ENCODE measurements around the gene DEFB131B.
A peak's percentile ranks its signal among the peaks of the same experiment; 100 is the strongest.
"Not testable (repeated sequence)": the region's sequence is repeated elsewhere in the genome, so short reads cannot be mapped to it uniquely, and the experiment has no call there.

Gene DEFB131B

DNA sequence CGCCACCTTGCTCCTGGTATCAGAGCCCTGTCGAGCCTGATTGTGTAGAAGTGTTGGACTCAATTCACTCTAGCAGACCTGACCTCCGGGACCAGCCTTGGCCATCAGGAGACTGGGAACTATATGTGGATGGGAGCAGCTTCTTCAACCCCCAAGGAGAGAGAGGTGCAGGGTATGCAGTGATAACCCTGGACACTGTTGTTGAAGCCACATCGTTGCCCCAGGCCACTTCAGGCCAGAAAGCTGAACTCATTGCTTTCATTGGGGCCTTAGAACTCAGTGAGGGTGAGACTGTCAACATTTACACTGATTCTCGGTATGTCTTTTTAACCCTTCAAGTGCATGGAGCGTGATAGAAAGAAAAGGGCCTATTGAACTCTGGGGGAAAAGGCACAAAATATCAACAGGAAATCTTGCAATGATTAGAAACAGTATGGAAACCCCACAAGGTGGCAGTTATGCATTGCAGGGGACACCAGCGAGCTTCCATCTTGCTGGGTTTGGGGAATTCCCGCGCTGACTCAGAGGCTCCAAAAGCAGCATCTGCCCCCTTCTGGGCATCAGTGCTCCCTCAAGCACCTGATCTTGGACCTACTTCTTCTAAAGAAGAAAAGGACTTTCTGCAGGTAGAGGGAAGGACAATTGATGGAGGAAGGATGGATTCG lies 33.2 kb downstream of the DEFB131B start:
- DNase-seq (ENCODE audit: low spot score): not testable (repeated sequence)

DNA sequence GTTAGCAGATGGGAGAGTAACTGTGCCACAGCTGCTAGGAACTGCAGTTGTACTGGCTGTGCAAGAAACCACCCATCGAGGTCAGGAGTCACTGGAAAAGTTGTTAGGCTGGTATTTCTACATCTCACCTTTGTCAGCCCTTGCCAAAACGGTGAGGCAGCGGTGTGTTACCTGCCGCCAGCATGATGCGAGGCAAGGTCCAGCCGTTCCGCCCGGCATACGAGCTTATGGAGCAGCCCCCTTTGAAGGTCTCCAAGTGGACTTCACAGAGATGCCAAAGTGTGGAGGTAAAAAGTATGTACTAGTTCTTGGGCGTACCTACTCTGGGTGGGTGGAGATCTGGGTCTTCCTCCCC lies 33.7 kb downstream of the DEFB131B start:
- DNase-seq (ENCODE audit: low spot score): not testable (repeated sequence)

DNA sequence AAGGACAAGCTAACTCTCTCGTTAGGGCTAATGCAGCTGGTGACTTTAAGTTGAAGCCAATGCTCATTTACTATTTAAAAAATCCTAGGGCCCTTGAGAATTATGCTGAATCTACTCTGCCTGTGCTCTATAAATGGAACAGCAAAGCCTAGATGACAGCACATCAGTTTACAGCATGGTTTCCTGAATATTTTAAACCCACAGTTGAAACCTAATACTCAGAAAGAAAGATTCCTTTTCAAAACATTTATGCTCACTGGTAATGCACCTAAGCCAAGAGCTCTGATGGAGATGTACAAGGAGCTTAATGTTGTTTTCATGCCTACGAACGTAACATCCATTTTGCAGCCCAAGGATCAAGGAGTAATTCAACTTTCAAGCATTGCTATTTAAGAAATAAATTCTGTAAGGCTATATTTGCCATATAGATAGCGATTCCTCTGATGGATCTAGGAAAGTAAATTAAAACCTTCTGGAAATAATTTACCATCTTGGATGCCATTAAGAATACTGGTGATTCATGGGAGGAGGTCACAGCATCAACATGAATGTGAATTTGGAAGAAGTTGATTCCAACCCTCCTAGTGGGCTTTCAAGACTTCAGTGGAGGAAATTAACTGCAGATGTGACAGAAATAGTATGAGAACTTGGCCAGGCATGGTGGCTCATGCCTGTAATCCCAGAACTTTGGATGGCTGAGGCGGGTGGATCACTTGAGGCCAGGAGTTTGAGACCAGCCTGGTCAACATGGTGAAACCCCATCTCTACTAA lies 35.7 kb downstream of the DEFB131B start:
- DNase-seq (ENCODE audit: low spot score): no peak

- no peak for DNase-seq (ENCODE audit: low spot score)
These were observed 36.5 kb downstream of the DEFB131B start for GRCh38 chr11:71914617-71915189.

GRCh38 chr11:71917646-71918140 lies 39.4 kb downstream of the DEFB131B start:
- DNase-seq (ENCODE audit: low spot score): no peak

GRCh38 chr11:71927820-71928736 lies 49.8 kb downstream of the DEFB131B start, which contains the start of gene XNDC1N:
Gene XNDC1N (minus strand): TSS chr11:71928594. CDS start chr11:71923353, 5,241 bp downstream.
- peak; percentile 58 for DNase-seq (ENCODE audit: low spot score)

- DNase-seq (ENCODE audit: low spot score): peak; percentile 81
These were observed 50.6 kb downstream of the DEFB131B start, which contains the start of gene RNF121 for GRCh38 chr11:71928737-71929443. Gene RNF121 (plus strand): TSS chr11:71929046. CDS start chr11:71929062, 16 bp downstream.

DNA sequence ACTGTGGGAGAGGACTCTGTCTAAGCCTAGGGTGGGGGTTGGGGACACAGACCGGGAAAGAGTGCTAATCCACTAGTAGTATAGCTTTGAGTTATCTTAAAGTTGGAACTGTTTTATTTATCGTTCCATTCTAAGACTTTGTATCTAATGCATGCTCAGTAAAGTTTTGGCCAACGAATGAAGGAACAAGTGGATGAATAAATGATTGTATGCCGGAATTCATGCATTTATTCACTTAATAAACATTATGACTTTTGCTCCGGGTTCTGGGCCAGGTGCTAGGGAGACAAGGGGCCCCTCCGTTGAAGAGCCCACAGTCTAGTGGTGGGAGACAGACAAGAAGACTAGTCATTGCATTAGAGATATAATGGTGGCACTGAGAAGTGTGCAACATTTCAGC lies 51.2 kb downstream of the DEFB131B start:
- DNase-seq (ENCODE audit: low spot score): no peak

DNA sequence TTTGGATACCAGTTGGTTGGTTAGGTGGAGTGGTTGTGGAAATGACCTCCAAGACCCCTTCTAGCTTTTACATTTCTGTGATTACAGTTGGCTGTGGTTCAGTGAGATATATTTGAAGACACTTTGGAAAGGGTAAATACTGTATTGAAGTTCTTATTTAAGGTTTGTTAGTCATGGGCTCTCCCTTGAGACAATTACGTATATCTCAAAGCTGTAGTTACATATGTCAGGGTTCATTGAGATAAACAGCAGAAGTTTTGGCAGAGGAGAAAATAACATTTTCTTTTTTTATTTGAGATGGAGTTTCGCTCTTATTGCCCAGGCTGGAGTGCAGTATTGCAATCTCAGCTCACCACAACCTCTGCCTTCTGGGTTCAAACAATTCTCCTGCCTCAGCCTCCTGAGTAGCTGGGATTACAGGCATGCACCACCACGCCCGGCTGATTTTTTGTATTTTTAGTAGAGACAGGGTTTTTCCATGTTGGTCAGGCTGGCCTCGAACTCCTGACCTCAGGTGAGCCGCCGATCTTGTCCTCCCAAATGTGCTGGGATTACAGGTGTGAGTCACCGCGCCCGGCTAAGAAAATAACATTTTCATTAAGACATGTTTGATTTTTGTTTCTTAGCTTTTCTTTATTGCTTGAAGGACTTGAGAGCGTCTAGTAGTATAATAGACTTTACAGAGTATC lies 52.4 kb downstream of the DEFB131B start:
- DNase-seq (ENCODE audit: low spot score): no peak

DNA sequence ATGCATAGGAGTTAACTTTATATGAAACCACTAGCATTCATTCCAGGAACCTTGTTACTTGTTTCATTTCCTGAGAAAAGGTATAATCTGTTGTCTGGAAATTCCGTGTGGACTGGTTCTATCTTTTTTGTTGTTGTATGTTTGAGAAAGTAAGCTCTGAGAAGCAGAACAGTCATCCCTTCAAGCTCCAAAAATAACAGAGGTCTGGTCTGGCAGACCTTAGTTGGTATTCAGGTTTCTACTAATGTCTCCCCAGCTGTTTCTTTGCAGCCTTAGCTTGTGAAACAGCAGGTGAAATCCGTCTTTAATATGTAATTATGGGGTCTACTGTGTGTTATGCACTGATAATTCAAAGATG lies 53.0 kb downstream of the DEFB131B start:
- DNase-seq (ENCODE audit: low spot score): no peak

DNA sequence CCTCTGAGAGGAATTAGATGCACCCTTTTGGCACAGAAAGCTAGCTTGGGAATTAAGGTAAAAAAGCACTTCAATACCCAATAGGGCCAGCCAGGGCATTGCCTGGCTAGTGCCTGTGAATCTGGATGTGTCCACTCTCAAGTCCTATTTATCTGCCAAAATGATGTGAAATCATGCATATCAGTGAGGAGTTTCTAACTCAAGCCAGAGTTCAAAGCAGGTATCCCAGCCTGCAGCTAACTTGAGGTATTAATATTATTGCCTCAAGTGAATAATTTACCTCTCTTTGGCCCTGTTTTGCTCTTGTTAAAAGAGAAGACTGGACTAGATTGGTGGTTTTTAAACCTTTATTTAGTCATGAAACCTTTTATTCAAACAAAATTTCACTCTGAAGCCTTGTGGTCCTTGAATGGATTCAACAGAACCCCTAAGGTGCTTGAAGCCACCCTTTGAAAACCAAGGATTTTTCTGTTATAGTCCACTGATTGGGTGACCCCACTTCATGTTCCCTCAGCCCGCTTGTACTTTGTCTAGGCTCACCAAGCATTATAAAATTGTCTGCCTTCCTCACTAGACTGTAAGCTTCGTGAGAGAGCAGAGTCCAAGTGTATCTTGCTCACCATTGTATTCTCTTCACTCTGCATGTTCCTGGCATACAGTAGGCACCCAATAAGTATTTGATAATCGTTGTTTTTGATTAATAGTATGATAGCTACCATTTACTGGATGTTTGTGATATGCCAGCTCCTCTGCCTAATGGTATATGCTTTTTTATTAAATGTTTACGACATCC lies 55.1 kb downstream of the DEFB131B start:
- no peak for DNase-seq (ENCODE audit: low spot score)
